ENCODE measurements around the gene KCNG4.
"Not testable (repeated sequence)": the region's sequence is repeated elsewhere in the genome, so short reads cannot be mapped to it uniquely, and the experiment has no call there.

Gene KCNG4

GRCh38 chr16:84224554-84224953 is 15.3 kb downstream of the KCNG4 start:
- DNase-seq (ENCODE audit: low read depth) = no peak
- TF ChIP-seq CTCF (IDR thresholded peaks at IDR 0.05; ENCODE audit: insufficient read depth, low read depth, low read length, missing control alignments) = no peak
- H3K4me3 ChIP-seq (ENCODE audit: low read depth, low read length) = no peak overlapping the region

DNA sequence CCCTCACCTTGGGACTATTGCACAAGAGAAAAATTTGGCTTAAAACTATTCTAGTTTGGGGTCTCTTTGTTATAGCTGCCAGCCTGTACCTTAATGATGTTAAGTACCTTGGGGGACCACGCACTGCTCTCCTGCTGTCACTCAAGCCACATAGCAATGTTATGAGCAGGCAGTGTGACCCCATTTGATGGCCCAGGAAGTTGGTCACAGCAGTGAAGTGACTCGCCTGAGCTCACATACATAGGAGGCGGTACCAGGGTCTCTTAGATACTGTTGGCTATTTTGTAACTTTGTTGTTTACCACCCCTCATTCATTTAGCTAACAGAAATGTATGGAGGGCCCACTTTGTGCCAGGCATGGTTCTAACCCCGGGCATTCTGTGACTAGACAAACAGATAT is 16.4 kb downstream of the KCNG4 start:
- TF ChIP-seq CTCF (IDR thresholded peaks at IDR 0.05; ENCODE audit: insufficient read depth, low read depth, low read length, missing control alignments) = no peak
- no peak for DNase-seq (ENCODE audit: low read depth)

GRCh38 chr16:84220851-84221250 is 19.0 kb downstream of the KCNG4 start:
- H3K4me3 ChIP-seq (ENCODE audit: low read depth, low read length) = no peak overlapping the region
- DNase-seq (ENCODE audit: low read depth) = no peak
- no peak for TF ChIP-seq CTCF (IDR thresholded peaks at IDR 0.05; ENCODE audit: insufficient read depth, low read depth, low read length, missing control alignments)

More for the DNA sequence above, 16.4 kb downstream of the KCNG4 start:
- H3K4me3 ChIP-seq (ENCODE audit: low read depth, low read length) = no peak overlapping the region

GRCh38 chr16:84218956-84219355 is 20.9 kb downstream of the KCNG4 start:
- DNase-seq (ENCODE audit: low read depth) = no peak
- no peak overlapping the region for H3K4me3 ChIP-seq (ENCODE audit: low read depth, low read length)
- no peak for TF ChIP-seq CTCF (IDR thresholded peaks at IDR 0.05; ENCODE audit: insufficient read depth, low read depth, low read length, missing control alignments)

GRCh38 chr16:84218176-84218823 is 21.5 kb downstream of the KCNG4 start:
- no peak for TF ChIP-seq CTCF (IDR thresholded peaks at IDR 0.05; ENCODE audit: insufficient read depth, low read depth, low read length, missing control alignments)
- no peak overlapping the region for H3K4me3 ChIP-seq (ENCODE audit: low read depth, low read length)

DNA sequence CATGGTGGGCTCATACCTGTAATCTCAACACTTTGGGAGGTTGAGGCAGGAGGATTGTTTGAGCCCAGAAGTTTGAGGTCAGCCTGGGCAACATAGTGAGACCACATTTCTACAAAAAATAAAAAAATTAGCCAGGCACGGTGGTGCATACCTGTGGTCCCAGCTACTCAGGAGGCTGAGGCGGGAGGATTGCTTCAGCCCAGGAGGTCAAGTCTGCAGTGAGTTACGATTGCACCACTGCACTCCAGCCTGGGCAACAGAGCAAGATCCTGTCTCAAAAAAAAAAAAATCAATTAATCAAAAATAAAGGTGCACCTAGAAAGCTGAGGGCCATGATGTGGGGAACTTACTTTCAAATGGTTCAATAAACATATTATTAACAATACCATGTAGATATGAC is 23.7 kb downstream of the KCNG4 start:
- not testable (repeated sequence) for DNase-seq (ENCODE audit: low read depth); H3K4me3 ChIP-seq (ENCODE audit: low read depth, low read length)

More at GRCh38 chr16:84218176-84218823, 21.5 kb downstream of the KCNG4 start:
- no peak for DNase-seq (ENCODE audit: low read depth)

- no peak for DNase-seq (ENCODE audit: low read depth)
- no peak overlapping the region for H3K4me3 ChIP-seq (ENCODE audit: low read depth, low read length)
- no peak for TF ChIP-seq CTCF (IDR thresholded peaks at IDR 0.05; ENCODE audit: insufficient read depth, low read depth, low read length, missing control alignments)
These were observed 24.3 kb downstream of the KCNG4 start for GRCh38 chr16:84215531-84215930.

Measured in GM12865 (cell line).